Bladder microvascular endothelial cell (primary cell): ENCODE data around the gene GTF3C1. TPM values are rescaled to one million over a fixed set of nuclear protein-coding genes. Genes with fewer than 3 reads are reported as not detected.

Experiments used
- total RNA-seq: library from RNA; depleted of rRNA; stranded (reverse); fragments of >200 nt; gene quantifications from 2 replicates; pipeline ENCODE4 v1.2.3, GENCODE V29; 2014

The GTF3C1 gene, protein sequence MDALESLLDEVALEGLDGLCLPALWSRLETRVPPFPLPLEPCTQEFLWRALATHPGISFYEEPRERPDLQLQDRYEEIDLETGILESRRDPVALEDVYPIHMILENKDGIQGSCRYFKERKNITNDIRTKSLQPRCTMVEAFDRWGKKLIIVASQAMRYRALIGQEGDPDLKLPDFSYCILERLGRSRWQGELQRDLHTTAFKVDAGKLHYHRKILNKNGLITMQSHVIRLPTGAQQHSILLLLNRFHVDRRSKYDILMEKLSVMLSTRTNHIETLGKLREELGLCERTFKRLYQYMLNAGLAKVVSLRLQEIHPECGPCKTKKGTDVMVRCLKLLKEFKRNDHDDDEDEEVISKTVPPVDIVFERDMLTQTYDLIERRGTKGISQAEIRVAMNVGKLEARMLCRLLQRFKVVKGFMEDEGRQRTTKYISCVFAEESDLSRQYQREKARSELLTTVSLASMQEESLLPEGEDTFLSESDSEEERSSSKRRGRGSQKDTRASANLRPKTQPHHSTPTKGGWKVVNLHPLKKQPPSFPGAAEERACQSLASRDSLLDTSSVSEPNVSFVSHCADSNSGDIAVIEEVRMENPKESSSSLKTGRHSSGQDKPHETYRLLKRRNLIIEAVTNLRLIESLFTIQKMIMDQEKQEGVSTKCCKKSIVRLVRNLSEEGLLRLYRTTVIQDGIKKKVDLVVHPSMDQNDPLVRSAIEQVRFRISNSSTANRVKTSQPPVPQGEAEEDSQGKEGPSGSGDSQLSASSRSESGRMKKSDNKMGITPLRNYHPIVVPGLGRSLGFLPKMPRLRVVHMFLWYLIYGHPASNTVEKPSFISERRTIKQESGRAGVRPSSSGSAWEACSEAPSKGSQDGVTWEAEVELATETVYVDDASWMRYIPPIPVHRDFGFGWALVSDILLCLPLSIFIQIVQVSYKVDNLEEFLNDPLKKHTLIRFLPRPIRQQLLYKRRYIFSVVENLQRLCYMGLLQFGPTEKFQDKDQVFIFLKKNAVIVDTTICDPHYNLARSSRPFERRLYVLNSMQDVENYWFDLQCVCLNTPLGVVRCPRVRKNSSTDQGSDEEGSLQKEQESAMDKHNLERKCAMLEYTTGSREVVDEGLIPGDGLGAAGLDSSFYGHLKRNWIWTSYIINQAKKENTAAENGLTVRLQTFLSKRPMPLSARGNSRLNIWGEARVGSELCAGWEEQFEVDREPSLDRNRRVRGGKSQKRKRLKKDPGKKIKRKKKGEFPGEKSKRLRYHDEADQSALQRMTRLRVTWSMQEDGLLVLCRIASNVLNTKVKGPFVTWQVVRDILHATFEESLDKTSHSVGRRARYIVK (N-terminal part only)
- total RNA-seq, result 59.7 and 117 TPM in 2 replicates

DNA sequence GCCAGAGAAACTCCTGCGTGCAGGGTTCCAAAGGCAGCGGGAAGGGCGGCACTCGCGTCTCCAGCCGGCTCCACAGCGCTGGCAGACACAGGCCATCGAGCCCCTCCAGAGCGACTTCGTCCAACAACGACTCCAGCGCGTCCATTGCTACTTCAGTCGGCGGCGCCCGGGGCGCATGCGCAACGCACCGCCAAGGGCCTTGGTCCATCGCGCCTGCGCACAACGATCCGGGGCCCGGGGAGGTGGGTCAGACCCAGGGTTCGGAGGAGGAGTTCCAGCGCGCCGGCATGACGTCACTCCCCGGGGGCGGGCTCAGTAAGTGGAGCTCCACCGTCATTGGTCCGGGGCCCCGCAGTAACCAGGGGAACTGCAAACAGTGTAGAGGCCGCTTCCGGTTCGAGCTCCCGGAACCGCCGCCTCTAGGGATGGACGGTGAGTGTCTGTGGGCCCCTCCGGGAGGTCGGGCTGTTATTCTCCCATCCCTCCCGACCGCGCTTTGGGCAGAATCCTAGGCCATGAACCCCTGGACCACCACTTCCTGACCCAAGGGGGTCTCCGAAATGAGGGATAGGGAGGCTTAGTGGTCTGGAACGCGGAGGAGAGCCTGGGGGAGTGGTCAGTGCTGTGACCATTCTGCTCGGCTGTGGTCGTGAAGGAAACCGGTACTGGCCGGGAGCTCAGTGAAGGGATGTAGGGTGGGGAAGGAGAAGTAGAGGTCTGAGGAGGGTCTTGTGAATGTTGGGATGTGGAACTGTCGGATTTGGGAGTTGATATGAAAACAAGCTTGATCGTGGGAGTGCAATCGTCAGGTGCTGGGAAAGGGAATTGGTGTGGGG lies at the start of gene GTF3C1, which contains the start of gene KATNIP:
Gene GTF3C1, minus strand, starts transcription at position 168 of the 836 bp plus-strand sequence. Its CDS starts 23 bp downstream, at position 145.
Gene KATNIP, plus strand, starts transcription at position 399 of the 836 bp plus-strand sequence. Its CDS starts 27 bp downstream, at position 426.

Other genes with a start within 250 kb of the GTF3C1 start
- 35.9 and 66.6 TPM in 2 replicates for gene IL4R, start 235.9 kb downstream of the GTF3C1 start, total RNA-seq
- 0.16 TPM in 1 of 2 replicates, not detected in the other for gene IL21R, start 147.7 kb downstream of the GTF3C1 start, total RNA-seq
- 11.7 and 36.9 TPM in 2 replicates for gene KATNIP, start 231 bp upstream of the GTF3C1 start, total RNA-seq